HepG2 (cell line): Measurements from ENCODE around the gene GIPC2. TPM values are rescaled to one million over a fixed set of nuclear protein-coding genes. Genes with fewer than 3 reads are reported as not detected.

ENCODE experiments used
- ATAC-seq: fragments of 200-7000 bp; cut with Tn5 transposase; 3 replicates; pipeline ENCODE4 v1.9.1; 2020; ENCODE audit warnings: mild to moderate bottlenecking, moderate library complexity
- BruUV-seq: library from RNA; stranded (reverse); fragments of 400-500 nt; replicated peaks from 2 replicates; lab custom pipeline; 2021; lab: Mats Ljungman, UMichigan
- CTCF ChIA-PET: fragments of 300-600 bp; formaldehyde crosslinking; extraction: SDS; loops from one replicate; lab custom pipeline; 2021; ENCODE audit warnings: low total read pairs, inconsistent platforms, low intra/inter-chr PET ratio; lab: Yijun Ruan, JAX
- POLR2A ChIA-PET: fragments of 350-600 bp; sonication (Branson Sonifier 250); formaldehyde crosslinking; loops from one replicate; lab custom pipeline; 2020; ENCODE audit warnings: antibody characterized with exemption, inconsistent platforms; lab: Yijun Ruan, JAX
- DNase-seq: peaks from one replicate; pipeline ENCODE4 v3.0.0-alpha.2; 2015; ENCODE audit warnings: low spot score
- FAIRE-seq: peaks from 3 replicates; lab custom pipeline; 2011; peaks lifted over from hg19 to GRCh38; lab: Jason Lieb, UNC
- H2AFZ ChIP-seq: one replicate; pipeline ENCODE4 v1.6.1; 2011; ENCODE audit warnings: low read length, inconsistent platforms
- H3K27ac ChIP-seq: fragments of 300-600 bp; 3 replicates; pipeline ENCODE4 v1.8.0; 2011; ENCODE audit warnings: mixed run types, mild to moderate bottlenecking, mixed read lengths, low read length, inconsistent platforms; ENCODE audit not compliant: insufficient read depth; ENCODE audit errors: extremely low read length
- H3K27me3 ChIP-seq, 2 experiments: fragments of 200-600 bp in 1 of 2; 2 replicates in 1 of 2; 3 replicates in 1 of 2; pipeline versions ENCODE4 v1.6.0 to v1.8.0; 2011; ENCODE audit warnings: low read length in 2 of 2, mild to moderate bottlenecking in 2 of 2, moderate library complexity in 2 of 2, inconsistent platforms in 1 of 2; ENCODE audit not compliant: insufficient read depth in 2 of 2, control insufficient read depth in 1 of 2
- H3K36me3 ChIP-seq, 2 experiments: fragments of 200-600 bp in 1 of 2; replicated peaks in 1 of 2; 2 replicates in 1 of 2; 3 replicates in 1 of 2; pipeline versions ENCODE4 v1.5.1 to v1.8.0; 2011; ENCODE audit warnings: low read length in 2 of 2, inconsistent platforms in 1 of 2; ENCODE audit not compliant: insufficient read depth in 2 of 2, control insufficient read depth in 1 of 2
- H3K4me1 ChIP-seq: 2 replicates; pipeline ENCODE4 v1.5.1; 2012; ENCODE audit warnings: low read length, inconsistent platforms; ENCODE audit not compliant: insufficient read depth
- H3K4me2 ChIP-seq: 2 replicates; pipeline ENCODE4 v1.6.0; 2011; ENCODE audit warnings: low read depth, low read length, inconsistent platforms
- H3K4me3 ChIP-seq, 3 experiments: fragments of 200-600 bp in 1 of 3; sonication (generic), shearing (Covaris generic) in 1 of 3; replicated peaks in 1 of 3; 2 replicates each; pipeline ENCODE4 v1.5.1; 2011 to 2016; ENCODE audit warnings: low read length in 3 of 3, inconsistent platforms in 2 of 3, low read depth in 2 of 3, mild to moderate bottlenecking in 2 of 3, control low read depth in 1 of 3, mixed read lengths in 1 of 3; ENCODE audit not compliant: insufficient read depth in 1 of 3
- H3K79me2 ChIP-seq: one replicate; pipeline ENCODE4 v1.6.1; 2011; ENCODE audit warnings: low read length, inconsistent platforms; ENCODE audit not compliant: insufficient read depth
- H3K9ac ChIP-seq: 2 replicates; pipeline ENCODE4 v1.6.0; 2011; ENCODE audit warnings: mild to moderate bottlenecking, low read depth, low read length, inconsistent platforms; ENCODE audit not compliant: insufficient read depth
- H3K9me3 ChIP-seq: 2 replicates; pipeline ENCODE4 v1.5.1; 2012; ENCODE audit warnings: mild to moderate bottlenecking, low read length
- H4K20me1 ChIP-seq: 2 replicates; pipeline ENCODE4 v1.6.0; 2011; ENCODE audit warnings: inconsistent platforms, mild to moderate bottlenecking, low read length, moderate library complexity; ENCODE audit not compliant: insufficient read depth
- DRAP1 ChIP-seq: IDR thresholded peaks from 2 replicates; pipeline ENCODE4 v1.6.1; 2016; ENCODE audit warnings: missing genetic modification reagents, missing compliant biosample characterization
- NCOA1 ChIP-seq: sonication (generic); formaldehyde crosslinking; IDR thresholded peaks from 2 replicates; pipeline ENCODE4 v1.9.0; 2021; ENCODE audit warnings: missing genetic modification reagents
- RBFOX2 ChIP-seq: fragments of 200-400 bp; formaldehyde crosslinking; IDR thresholded peaks from 2 replicates; pipeline ENCODE4 v1.6.1; 2017; ENCODE audit warnings: low read depth, mild to moderate bottlenecking, low read length
- ZNF550 ChIP-seq: sonication (generic); formaldehyde crosslinking; IDR thresholded peaks from 2 replicates; pipeline ENCODE4 v1.4.0; 2020; ENCODE audit warnings: mild to moderate bottlenecking, missing genetic modification reagents, borderline replicate concordance
- WGBS: methylation state at CpG from one replicate; pipeline ENCODE4 v1.1.6; 2017; ENCODE audit warnings: low lambda C conversion rate; 5-methylcytosine and 5-hydroxymethylcytosine counted together
- in situ Hi-C: cut with HindIII; loops from 2 replicates; pipeline ENCODE4 v1.10.0; 2017; ENCODE audit warnings: low pct_unique_long_range_greater_than_20kb; ENCODE audit not compliant: extremely low pct_ligation_motif_present
- intact Hi-C: fragments of 100-400 bp; cut with micrococcal nuclease; formaldehyde crosslinking; loops from one replicate; pipeline ENCODE4 v1.10.0; 2022; ENCODE audit not compliant: unreplicated experiment
- polyA plus RNA-seq, 8 experiments: library from polyadenylated mRNA; depleted of rRNA in 3 of 8; stranded (reverse) in 7 of 8; unstranded in 1 of 8; fragments of >200 nt; fragmentation: Illumina TruSeq in 4 of 8; extraction: Trizol in 4 of 8; gene quantifications; 2 replicates each; pipeline versions ENCODE4 v1.2.1 to v1.2.3, GENCODE V29; 2011 to 2016; ENCODE audit warnings: low read depth in 4 of 8, missing spikeins in 1 of 8, mixed read lengths in 1 of 8; ENCODE audit not compliant: insufficient read depth in 1 of 8
- total RNA-seq, 5 experiments: library from RNA; depleted of rRNA; stranded (reverse); fragments of >200 nt; fragmentation: Illumina TruSeq; extraction: Trizol; gene quantifications; 2 replicates each; pipeline ENCODE4 v1.2.3, GENCODE V29; 2016; ENCODE audit warnings: low read depth in 1 of 5

GIPC2 gene
- total and polyA plus RNA-seq, 2 of the 13 experiments (the other 11 are each of a cell fraction or from before 2014, with no cell fraction given), result 6.1 to 21.6 TPM

- TF ChIP-seq NCOA1 (CRISPR knock-in tag) (no peak), DRAP1 (CRISPR knock-in tag) (peak; percentile 95)
Observed at GRCh38 chr1:78004719-78005447, 40.9 kb upstream of the GIPC2 start, which contains the start of gene DNAJB4 (continued).

GRCh38 chr1:78005448-78005722 is 40.4 kb upstream of the GIPC2 start:
- no peak for ATAC-seq
- in situ Hi-C loops, result no loop called here
- WGBS, result 4% methylated on average over 1 of the region's 1 CpG
- Histone ChIP-seq H3K9me3 (no peaks in the 10 kb centered on the region), H3K4me3 (peak overlapping the region; percentile 60 to 71 (median 62); a peak in 5 of 6 replicates), H3K36me3 (no peaks in the 10 kb centered on the region), H3K9ac (peak overlapping the region; percentile 76), H3K27me3 (no peaks in the 10 kb centered on the region)
- no peak for TF ChIP-seq ZNF550 (CRISPR knock-in tag)
- 0 out of 2 replicates have a peak, but pooled peaks have one; percentile 13 for TF ChIP-seq RBFOX2
- TF ChIP-seq, all 625 proteins: peak for 1
- H2AFZ ChIP-seq, result no peak overlapping the region
- ChIA-PET CTCF (interaction anchor here (0.6 kb wide), 1 partner anchor 109 kb away, joined by 3 read pairs; no protein-coding TSS in a partner anchor), POLR2A (interaction anchor here (1.5 to 9.1 kb wide), 8 partner anchors 10 to 322 kb away, joined by 5 to 161 read pairs (median 14); partner anchors contain the start of genes FUBP1, GIPC2, NEXN and ZZZ3)
- peak overlapping the region; percentile 79 for H3K4me2 ChIP-seq
- no peak for FAIRE-seq
- peaks cover 48% of the 10 kb centered on the region for H3K79me2 ChIP-seq
- BruUV-seq, result no TSS peak
- no peak for DNase-seq
- H4K20me1 ChIP-seq, result no peaks in the 10 kb centered on the region; the same call in none of the 2 replicates
- H3K27ac ChIP-seq, result peak overlapping the region; percentile 97
- peaks cover 58% of the 10 kb centered on the region for H3K4me1 ChIP-seq
- intact Hi-C loops, result loop anchor here (2.0 kb wide), 2 partner anchors 15 to 39 kb away; partner anchors contain the start of gene GIPC2
